GM06990 (cell line): Measurements from ENCODE around the gene ZC3H7B.
"Not testable (repeated sequence)": the region's sequence is repeated elsewhere in the genome, so short reads cannot be mapped to it uniquely, and the experiment has no call there.

Experiments
- DNase-seq: peaks from one replicate; pipeline ENCODE4 v3.0.0-alpha.2; 2011; ENCODE audit not compliant: insufficient read length; ENCODE audit errors: extremely low read depth
- H3K27me3 ChIP-seq: replicated peaks from 2 replicates; pipeline ENCODE4 v1.6.0; 2011; ENCODE audit warnings: low read length; ENCODE audit not compliant: control insufficient read depth, insufficient read depth
- H3K36me3 ChIP-seq: 2 replicates; pipeline ENCODE4 v1.5.1; 2011; ENCODE audit warnings: low read length; ENCODE audit not compliant: control insufficient read depth, insufficient read depth
- H3K4me3 ChIP-seq: replicated peaks from 2 replicates; pipeline ENCODE4 v1.5.1; 2011; ENCODE audit warnings: low read depth, mild to moderate bottlenecking, control low read depth, low read length
- TF ChIP-seq, protein P1 (sequence below): IDR thresholded peaks from 2 replicates; pipeline ENCODE4 v1.5.1; 2011; ENCODE audit warnings: low read length, control low read depth, mild to moderate bottlenecking, inconsistent platforms; ENCODE audit not compliant: insufficient read depth, poor library complexity, severe bottlenecking

Gene ZC3H7B

DNA sequence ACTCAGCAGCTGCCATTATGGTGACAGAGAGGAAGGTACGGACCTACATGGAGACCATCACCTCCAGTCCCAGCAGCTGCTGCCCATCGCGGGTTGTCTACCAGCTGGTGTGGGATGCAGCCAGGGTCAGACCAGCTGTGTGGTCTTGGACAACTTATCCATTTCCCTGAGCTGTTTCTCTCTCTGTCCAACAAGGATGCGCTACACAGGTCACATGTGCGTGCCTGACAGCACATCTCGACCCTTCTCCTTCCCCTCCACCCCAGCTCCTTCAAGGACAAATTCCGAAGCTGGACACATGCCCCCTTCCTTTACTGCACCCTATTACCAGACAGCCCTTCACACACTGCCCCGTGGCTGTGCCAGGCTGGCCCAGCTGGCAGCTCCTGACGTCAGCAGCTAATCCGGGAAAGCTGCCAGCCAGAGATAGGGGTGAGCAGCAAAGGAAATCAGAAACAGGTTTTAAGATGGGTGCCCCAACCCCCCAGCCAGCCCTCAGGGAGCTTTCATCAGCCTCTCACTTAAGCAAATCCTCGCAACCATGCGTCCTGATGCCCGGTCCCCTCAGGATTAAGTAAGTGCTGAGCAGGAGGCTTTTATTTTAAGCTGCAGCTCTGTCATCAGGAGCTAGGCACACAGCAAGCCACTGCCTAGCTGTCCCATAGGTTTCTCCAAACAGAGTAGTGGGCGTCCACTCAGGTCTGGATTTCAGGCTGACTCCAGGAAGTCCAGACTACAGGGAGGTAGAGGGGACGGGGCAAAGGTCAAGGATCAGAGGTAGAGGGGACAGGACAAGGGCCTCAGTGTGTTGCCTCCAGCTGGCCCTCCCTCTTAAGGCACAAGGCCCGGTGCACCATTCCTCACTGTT is 100.7 kb downstream of the ZC3H7B start:
- no peaks in the 10 kb centered on the region for H3K36me3 ChIP-seq
- no peak overlapping the region for H3K4me3 ChIP-seq
- TF ChIP-seq, protein P1, sequence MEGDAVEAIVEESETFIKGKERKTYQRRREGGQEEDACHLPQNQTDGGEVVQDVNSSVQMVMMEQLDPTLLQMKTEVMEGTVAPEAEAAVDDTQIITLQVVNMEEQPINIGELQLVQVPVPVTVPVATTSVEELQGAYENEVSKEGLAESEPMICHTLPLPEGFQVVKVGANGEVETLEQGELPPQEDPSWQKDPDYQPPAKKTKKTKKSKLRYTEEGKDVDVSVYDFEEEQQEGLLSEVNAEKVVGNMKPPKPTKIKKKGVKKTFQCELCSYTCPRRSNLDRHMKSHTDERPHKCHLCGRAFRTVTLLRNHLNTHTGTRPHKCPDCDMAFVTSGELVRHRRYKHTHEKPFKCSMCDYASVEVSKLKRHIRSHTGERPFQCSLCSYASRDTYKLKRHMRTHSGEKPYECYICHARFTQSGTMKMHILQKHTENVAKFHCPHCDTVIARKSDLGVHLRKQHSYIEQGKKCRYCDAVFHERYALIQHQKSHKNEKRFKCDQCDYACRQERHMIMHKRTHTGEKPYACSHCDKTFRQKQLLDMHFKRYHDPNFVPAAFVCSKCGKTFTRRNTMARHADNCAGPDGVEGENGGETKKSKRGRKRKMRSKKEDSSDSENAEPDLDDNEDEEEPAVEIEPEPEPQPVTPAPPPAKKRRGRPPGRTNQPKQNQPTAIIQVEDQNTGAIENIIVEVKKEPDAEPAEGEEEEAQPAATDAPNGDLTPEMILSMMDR: no peak
- H3K27me3 ChIP-seq: no peaks in the 10 kb centered on the region
- no peak for DNase-seq

DNA sequence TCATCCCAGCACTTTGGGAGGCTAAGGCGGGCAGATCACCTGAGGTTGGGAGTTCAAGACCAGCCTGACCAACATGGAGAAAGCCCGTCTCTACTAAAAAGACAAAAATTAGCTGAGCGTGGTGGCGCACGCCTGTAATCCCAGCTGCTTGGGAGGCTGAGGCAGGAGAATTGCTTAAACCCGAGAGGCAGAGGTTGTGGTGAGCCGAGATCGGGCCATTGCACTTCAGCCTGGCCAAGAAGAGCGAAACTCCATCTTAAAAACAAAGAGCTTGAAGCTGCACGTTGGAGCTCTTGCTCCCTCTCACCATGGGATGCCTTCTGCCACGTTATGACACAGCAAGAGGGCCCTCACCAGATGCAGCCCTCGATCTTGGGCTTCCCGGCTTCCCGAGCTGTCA is 101.5 kb downstream of the ZC3H7B start:
- not testable (repeated sequence) for H3K27me3 ChIP-seq, H3K36me3 ChIP-seq, H3K4me3 ChIP-seq, DNase-seq

DNA sequence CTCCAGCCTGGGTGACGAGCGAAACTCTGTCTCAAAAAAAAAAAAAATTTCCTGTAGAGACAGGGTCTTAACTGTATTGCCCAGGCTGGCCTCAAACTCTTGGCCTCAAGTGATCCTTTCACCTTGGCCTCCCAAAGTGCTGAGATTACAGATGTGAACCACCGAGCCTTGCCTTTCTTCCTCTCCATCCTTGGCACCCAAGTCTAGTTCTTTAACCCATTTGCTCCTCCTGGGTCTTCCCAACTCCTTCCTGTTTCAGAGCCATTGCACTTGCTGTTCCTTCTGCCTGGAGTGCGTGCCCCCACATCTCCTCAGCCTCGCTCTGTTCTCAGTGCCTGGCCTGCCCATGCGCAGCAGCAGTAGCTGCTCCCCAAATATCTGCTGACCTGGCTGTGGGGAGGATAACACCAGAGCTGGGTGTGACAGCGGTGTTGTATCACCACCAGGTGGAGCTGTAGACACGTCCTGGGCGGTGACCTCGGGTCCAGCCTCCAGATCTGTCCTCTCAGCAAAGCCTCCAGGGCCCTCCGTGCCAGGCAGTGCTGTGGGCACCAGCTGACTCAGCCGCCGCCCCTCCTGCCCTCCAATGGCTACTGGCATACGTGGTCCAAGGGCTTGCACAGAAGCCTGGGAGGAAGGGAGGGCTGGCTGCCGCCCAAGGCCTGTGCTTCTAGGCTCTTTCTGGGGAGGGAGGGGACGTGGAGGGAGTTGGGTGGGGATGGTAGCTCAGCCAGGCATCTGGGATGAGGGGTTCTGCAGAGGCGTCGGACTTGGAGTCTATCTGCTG is 102.4 kb downstream of the ZC3H7B start:
- TF ChIP-seq, protein P1: peak; percentile 95
- no peaks in the 10 kb centered on the region for H3K36me3 ChIP-seq
- no peak overlapping the region for H3K4me3 ChIP-seq
- no peaks in the 10 kb centered on the region for H3K27me3 ChIP-seq
- peak; percentile 79 for DNase-seq

DNA sequence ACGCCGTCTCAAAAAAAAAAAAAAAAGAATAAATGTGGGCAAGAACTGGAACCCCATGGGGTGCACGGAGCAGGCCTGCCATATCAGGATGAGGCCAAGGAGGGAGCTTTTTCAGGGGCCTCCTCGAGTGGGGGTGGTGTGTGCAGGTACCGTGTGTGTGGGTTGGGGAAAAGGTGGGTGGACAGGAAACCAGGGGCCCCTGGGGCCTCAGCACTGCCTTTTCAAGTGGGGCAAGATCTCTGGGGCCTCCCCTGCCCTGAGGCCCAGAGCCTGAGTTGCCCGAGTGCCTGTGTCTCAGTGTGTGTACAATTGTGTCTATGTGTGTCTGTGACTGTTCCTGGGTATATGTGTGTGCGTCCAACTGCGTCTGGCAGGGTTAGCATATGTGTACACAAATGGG is 104.3 kb downstream of the ZC3H7B start:
- Histone ChIP-seq H3K27me3 (no peaks in the 10 kb centered on the region), H3K4me3 (no peak overlapping the region), H3K36me3 (no peaks in the 10 kb centered on the region)
- TF ChIP-seq, protein P1: no peak
- peak; percentile 53 for DNase-seq

DNA sequence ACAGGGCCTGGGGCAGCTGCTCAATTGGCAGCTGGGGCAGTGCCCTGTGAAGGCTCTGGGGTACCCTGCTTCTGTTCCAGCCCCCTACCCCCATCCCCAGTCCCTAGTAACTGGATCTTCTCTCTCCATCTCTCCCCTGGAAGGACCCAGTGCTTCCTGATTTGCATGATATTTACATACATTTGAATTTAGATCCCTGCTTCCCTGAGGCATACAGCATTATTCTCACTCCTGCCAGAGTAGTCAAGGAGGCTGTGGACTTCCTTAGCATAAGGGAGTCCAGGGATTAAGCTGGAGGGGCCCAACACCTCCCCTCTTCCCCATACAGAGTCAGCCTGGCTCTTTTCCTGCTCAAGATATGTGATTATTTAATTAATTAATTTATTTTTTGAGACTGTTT is 105.1 kb downstream of the ZC3H7B start:
- TF ChIP-seq, protein P1: no peak
- no peaks in the 10 kb centered on the region for H3K36me3 ChIP-seq
- H3K4me3 ChIP-seq: no peak overlapping the region
- DNase-seq: no peak
- no peaks in the 10 kb centered on the region for H3K27me3 ChIP-seq

DNA sequence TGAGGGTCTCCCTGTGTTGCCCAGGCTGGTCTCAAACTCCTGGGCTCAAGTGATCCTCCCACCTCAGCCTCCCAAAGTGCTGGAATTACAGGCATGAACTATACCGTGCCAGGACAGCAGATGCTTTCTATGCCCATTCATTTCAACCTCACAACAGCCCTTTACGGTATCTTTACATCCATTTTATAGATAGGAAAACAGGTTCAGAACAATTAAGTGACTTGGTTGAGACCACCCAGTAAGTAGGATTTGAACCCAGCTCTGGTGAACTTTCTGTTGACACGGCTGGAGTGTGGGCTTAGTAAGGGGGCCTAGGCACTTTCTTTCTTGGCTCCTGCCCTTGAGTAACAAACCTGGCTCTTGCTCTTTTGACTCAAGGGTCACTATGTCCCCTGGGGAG is 106.1 kb downstream of the ZC3H7B start:
- no peaks in the 10 kb centered on the region for H3K36me3 ChIP-seq
- TF ChIP-seq, protein P1: no peak
- H3K27me3 ChIP-seq: no peaks in the 10 kb centered on the region
- DNase-seq: no peak
- H3K4me3 ChIP-seq: no peak overlapping the region
